NCI-H69 (cell line): ENCODE data around the gene ZBTB18.

Experiments
- DNase-seq: peaks from one replicate; lab custom pipeline; 2025; lab: John Stamatoyannopoulos, UW

The ZBTB18 gene

GRCh38 chr1:244089561-244089960 lies 38.5 kb downstream of the ZBTB18 start:
- no peak for DNase-seq

- peak; percentile 80 for DNase-seq
Measured at GRCh38 chr1:244090645-244091044, 39.6 kb downstream of the ZBTB18 start.

- DNase-seq = peak; percentile 53
Measured at GRCh38 chr1:244092293-244092963, 41.3 kb downstream of the ZBTB18 start.

GRCh38 chr1:244092964-244093638 lies 42.0 kb downstream of the ZBTB18 start:
- DNase-seq = peak; percentile 96

- no peak for DNase-seq
Measured at GRCh38 chr1:244094880-244095528, 43.9 kb downstream of the ZBTB18 start.

- DNase-seq = no peak
Measured at GRCh38 chr1:244095529-244095911, 44.4 kb downstream of the ZBTB18 start.

- DNase-seq = no peak
Measured at GRCh38 chr1:244096066-244096610, 45.1 kb downstream of the ZBTB18 start.

GRCh38 chr1:244096691-244097090 lies 45.6 kb downstream of the ZBTB18 start:
- no peak for DNase-seq

GRCh38 chr1:244097523-244098405 lies 46.7 kb downstream of the ZBTB18 start:
- no peak for DNase-seq

- DNase-seq = no peak
Measured at GRCh38 chr1:244099258-244099930, 48.3 kb downstream of the ZBTB18 start.

- no peak for DNase-seq
Measured at GRCh38 chr1:244100276-244100675, 49.2 kb downstream of the ZBTB18 start.

GRCh38 chr1:244100704-244101453 lies 49.8 kb downstream of the ZBTB18 start:
- peak; percentile 59 for DNase-seq

- DNase-seq = no peak
Measured at GRCh38 chr1:244102046-244102445, 51.0 kb downstream of the ZBTB18 start.

GRCh38 chr1:244102468-244102867 lies 51.4 kb downstream of the ZBTB18 start:
- DNase-seq = peak; percentile 66

- peak; percentile 84 for DNase-seq
Measured at GRCh38 chr1:244104309-244105060, 53.4 kb downstream of the ZBTB18 start.

GRCh38 chr1:244106176-244106575 lies 55.1 kb downstream of the ZBTB18 start:
- DNase-seq = peak; percentile 86
